ENCODE results near the gene STH.

Gene STH

GRCh38 chr17:46007461-46007965, 8.5 kb downstream of the STH start:
- no peak for DNase-seq (ENCODE audit: extremely low read depth, low read depth)
- no peak for TF ChIP-seq CTCF (IDR thresholded peaks at IDR 0.05; ENCODE audit: low read depth, low read length)

GRCh38 chr17:46008591-46008990, 9.5 kb downstream of the STH start:
- no peak for TF ChIP-seq CTCF (IDR thresholded peaks at IDR 0.05; ENCODE audit: low read depth, low read length)
- no peak for DNase-seq (ENCODE audit: extremely low read depth, low read depth)

GRCh38 chr17:46009681-46010596, 10.9 kb downstream of the STH start:
- DNase-seq (ENCODE audit: extremely low read depth, low read depth), result no peak
- TF ChIP-seq CTCF (IDR thresholded peaks at IDR 0.05; ENCODE audit: low read depth, low read length), result no peak

GRCh38 chr17:46010597-46011186, 11.6 kb downstream of the STH start:
- DNase-seq (ENCODE audit: extremely low read depth, low read depth), result no peak
- no peak for TF ChIP-seq CTCF (IDR thresholded peaks at IDR 0.05; ENCODE audit: low read depth, low read length)

GRCh38 chr17:46011711-46012505, 12.9 kb downstream of the STH start:
- no peak for DNase-seq (ENCODE audit: extremely low read depth, low read depth)

GRCh38 chr17:46012506-46013079, 13.5 kb downstream of the STH start:
- no peak for TF ChIP-seq CTCF (IDR thresholded peaks at IDR 0.05; ENCODE audit: low read depth, low read length)
- DNase-seq (ENCODE audit: extremely low read depth, low read depth), result no peak

More at GRCh38 chr17:46011711-46012505, 12.9 kb downstream of the STH start:
- no peak for TF ChIP-seq CTCF (IDR thresholded peaks at IDR 0.05; ENCODE audit: low read depth, low read length)

All from AG09319 (cell line).